ENCODE results near the gene FAM209B.

- no peak for TF ChIP-seq CTCF (IDR thresholded peaks at IDR 0.05)
- TF ChIP-seq POLR2A (IDR thresholded peaks at IDR 0.05), result no peak
These were observed 49.1 kb upstream of the FAM209B start for GRCh38 chr20:56483970-56484369.
